HEK293 (cell line): ENCODE results near the gene MACROH2A1.

Experiments used
- CTCF ChIA-PET: fragments of 350-600 bp; formaldehyde crosslinking; extraction: SDS; loops from one replicate; lab custom pipeline; 2021; ENCODE audit warnings: antibody characterized with exemption; lab: Yijun Ruan, JAX
- POLR2A ChIA-PET: fragments of 300-600 bp; formaldehyde crosslinking; extraction: SDS; loops from one replicate; lab custom pipeline; 2020; ENCODE audit warnings: antibody characterized with exemption, inconsistent platforms; lab: Yijun Ruan, JAX
- H3K27ac ChIP-seq: fragments of 200-500 bp; sonication (Bioruptor generic); 2 replicates; pipeline ENCODE4 v1.5.1; 2014; ENCODE audit warnings: low read depth, low read length, control low read depth, inconsistent platforms; ENCODE audit errors: extremely low read depth
- H3K36me3 ChIP-seq, 2 experiments: fragments of 200-500 bp in 1 of 2; sonication (Bioruptor generic) in 1 of 2; 1 replicate in 1 of 2; 2 replicates in 1 of 2; pipeline ENCODE4 v1.5.1; 2014 to 2017; ENCODE audit warnings: inconsistent platforms in 2 of 2, low read length in 2 of 2; ENCODE audit not compliant: control insufficient read depth in 2 of 2, insufficient read depth in 1 of 2
- H3K4me1 ChIP-seq: fragments of 200-500 bp; sonication (Bioruptor generic); 2 replicates; pipeline ENCODE4 v1.5.1; 2014; ENCODE audit warnings: mild to moderate bottlenecking, low read length, inconsistent platforms; ENCODE audit not compliant: control insufficient read depth, insufficient read depth
- H3K4me3 ChIP-seq: 2 replicates; pipeline ENCODE4 v1.5.1; 2011; ENCODE audit warnings: low read depth, mild to moderate bottlenecking, control low read depth, low read length, moderate library complexity
- H3K9me3 ChIP-seq: fragments of 200-500 bp; sonication (Bioruptor generic); 2 replicates; pipeline ENCODE4 v1.5.1; 2014; ENCODE audit warnings: low read depth, low read length, inconsistent platforms; ENCODE audit not compliant: control insufficient read depth, insufficient read depth
- EGR2 ChIP-seq: fragments of 450-650 bp; formaldehyde crosslinking; IDR thresholded peaks from 2 replicates; pipeline ENCODE4 v1.5.1; 2016; ENCODE audit warnings: low read depth, missing biosample characterization, missing genetic modification characterization
- HOXA7 ChIP-seq: sonication (generic); formaldehyde crosslinking; IDR thresholded peaks from 2 replicates; pipeline ENCODE4 v1.8.1; 2022; ENCODE audit warnings: missing genetic modification reagents, borderline replicate concordance
- HOXC10 ChIP-seq: sonication (generic); formaldehyde crosslinking; IDR thresholded peaks from 2 replicates; pipeline ENCODE4 v1.8.1; 2023; ENCODE audit warnings: mild to moderate bottlenecking, missing genetic modification reagents
- PATZ1 ChIP-seq: fragments of 450-650 bp; formaldehyde crosslinking; IDR thresholded peaks from 2 replicates; pipeline ENCODE4 v1.5.1; 2016; ENCODE audit warnings: missing biosample characterization, missing genetic modification characterization
- SCRT2 ChIP-seq: fragments of 450-650 bp; formaldehyde crosslinking; IDR thresholded peaks from 2 replicates; pipeline ENCODE4 v1.5.1; 2016; ENCODE audit warnings: missing biosample characterization, missing genetic modification characterization
- ZBTB48 ChIP-seq: fragments of 450-650 bp; formaldehyde crosslinking; IDR thresholded peaks from 2 replicates; pipeline ENCODE4 v1.5.1; 2016; ENCODE audit warnings: missing biosample characterization, missing genetic modification characterization
- ZNF426 ChIP-seq: fragments of 450-650 bp; formaldehyde crosslinking; IDR thresholded peaks from 2 replicates; pipeline ENCODE4 v1.5.1; 2017; ENCODE audit warnings: missing biosample characterization, missing genetic modification characterization, mild to moderate bottlenecking, inconsistent platforms, moderate library complexity
- ZNF670 ChIP-seq: fragments of 450-650 bp; formaldehyde crosslinking; IDR thresholded peaks from 2 replicates; pipeline ENCODE4 v1.5.1; 2016; ENCODE audit warnings: missing biosample characterization, missing genetic modification characterization, low read depth
- ZSCAN23 ChIP-seq: fragments of 450-650 bp; formaldehyde crosslinking; IDR thresholded peaks from 2 replicates; pipeline ENCODE4 v1.5.1; 2016; ENCODE audit warnings: missing biosample characterization, missing genetic modification characterization
- TF ChIP-seq, protein P1 (sequence below): fragments of 450-650 bp; formaldehyde crosslinking; IDR thresholded peaks from 2 replicates; pipeline ENCODE4 v1.5.1; 2017; ENCODE audit warnings: missing biosample characterization, missing genetic modification characterization
- TF ChIP-seq, protein P2 (sequence below): fragments of 450-650 bp; formaldehyde crosslinking; IDR thresholded peaks from 2 replicates; pipeline ENCODE4 v1.5.1; 2016; ENCODE audit warnings: missing biosample characterization, missing genetic modification characterization, borderline replicate concordance

The MACROH2A1 gene

GRCh38 chr5:135435467-135436330 is 36.7 kb upstream of the MACROH2A1 start (continued):
- no peak for TF ChIP-seq PATZ1 (tag by site-specific recombination)
- TF ChIP-seq HOXC10 = no peak
- TF ChIP-seq EGR2 = no peak
- TF ChIP-seq ZSCAN23 = no peak
- TF ChIP-seq ZBTB48 (tag by site-specific recombination) = no peak
- TF ChIP-seq, protein P1, sequence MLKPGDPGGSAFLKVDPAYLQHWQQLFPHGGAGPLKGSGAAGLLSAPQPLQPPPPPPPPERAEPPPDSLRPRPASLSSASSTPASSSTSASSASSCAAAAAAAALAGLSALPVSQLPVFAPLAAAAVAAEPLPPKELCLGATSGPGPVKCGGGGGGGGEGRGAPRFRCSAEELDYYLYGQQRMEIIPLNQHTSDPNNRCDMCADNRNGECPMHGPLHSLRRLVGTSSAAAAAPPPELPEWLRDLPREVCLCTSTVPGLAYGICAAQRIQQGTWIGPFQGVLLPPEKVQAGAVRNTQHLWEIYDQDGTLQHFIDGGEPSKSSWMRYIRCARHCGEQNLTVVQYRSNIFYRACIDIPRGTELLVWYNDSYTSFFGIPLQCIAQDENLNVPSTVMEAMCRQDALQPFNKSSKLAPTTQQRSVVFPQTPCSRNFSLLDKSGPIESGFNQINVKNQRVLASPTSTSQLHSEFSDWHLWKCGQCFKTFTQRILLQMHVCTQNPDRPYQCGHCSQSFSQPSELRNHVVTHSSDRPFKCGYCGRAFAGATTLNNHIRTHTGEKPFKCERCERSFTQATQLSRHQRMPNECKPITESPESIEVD = no peak
- TF ChIP-seq, protein P2, sequence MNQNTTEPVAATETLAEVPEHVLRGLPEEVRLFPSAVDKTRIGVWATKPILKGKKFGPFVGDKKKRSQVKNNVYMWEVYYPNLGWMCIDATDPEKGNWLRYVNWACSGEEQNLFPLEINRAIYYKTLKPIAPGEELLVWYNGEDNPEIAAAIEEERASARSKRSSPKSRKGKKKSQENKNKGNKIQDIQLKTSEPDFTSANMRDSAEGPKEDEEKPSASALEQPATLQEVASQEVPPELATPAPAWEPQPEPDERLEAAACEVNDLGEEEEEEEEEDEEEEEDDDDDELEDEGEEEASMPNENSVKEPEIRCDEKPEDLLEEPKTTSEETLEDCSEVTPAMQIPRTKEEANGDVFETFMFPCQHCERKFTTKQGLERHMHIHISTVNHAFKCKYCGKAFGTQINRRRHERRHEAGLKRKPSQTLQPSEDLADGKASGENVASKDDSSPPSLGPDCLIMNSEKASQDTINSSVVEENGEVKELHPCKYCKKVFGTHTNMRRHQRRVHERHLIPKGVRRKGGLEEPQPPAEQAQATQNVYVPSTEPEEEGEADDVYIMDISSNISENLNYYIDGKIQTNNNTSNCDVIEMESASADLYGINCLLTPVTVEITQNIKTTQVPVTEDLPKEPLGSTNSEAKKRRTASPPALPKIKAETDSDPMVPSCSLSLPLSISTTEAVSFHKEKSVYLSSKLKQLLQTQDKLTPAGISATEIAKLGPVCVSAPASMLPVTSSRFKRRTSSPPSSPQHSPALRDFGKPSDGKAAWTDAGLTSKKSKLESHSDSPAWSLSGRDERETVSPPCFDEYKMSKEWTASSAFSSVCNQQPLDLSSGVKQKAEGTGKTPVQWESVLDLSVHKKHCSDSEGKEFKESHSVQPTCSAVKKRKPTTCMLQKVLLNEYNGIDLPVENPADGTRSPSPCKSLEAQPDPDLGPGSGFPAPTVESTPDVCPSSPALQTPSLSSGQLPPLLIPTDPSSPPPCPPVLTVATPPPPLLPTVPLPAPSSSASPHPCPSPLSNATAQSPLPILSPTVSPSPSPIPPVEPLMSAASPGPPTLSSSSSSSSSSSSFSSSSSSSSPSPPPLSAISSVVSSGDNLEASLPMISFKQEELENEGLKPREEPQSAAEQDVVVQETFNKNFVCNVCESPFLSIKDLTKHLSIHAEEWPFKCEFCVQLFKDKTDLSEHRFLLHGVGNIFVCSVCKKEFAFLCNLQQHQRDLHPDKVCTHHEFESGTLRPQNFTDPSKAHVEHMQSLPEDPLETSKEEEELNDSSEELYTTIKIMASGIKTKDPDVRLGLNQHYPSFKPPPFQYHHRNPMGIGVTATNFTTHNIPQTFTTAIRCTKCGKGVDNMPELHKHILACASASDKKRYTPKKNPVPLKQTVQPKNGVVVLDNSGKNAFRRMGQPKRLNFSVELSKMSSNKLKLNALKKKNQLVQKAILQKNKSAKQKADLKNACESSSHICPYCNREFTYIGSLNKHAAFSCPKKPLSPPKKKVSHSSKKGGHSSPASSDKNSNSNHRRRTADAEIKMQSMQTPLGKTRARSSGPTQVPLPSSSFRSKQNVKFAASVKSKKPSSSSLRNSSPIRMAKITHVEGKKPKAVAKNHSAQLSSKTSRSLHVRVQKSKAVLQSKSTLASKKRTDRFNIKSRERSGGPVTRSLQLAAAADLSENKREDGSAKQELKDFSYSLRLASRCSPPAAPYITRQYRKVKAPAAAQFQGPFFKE = no peak
- no peak for TF ChIP-seq ZNF670 (tag by site-specific recombination)
- TF ChIP-seq ZNF426 = no peak

- Histone ChIP-seq H3K4me1 (no peaks in the 10 kb centered on the region), H3K27ac (no peak overlapping the region), H3K9me3 (no peaks in the 10 kb centered on the region), H3K4me3 (no peak overlapping the region), H3K36me3 (no peaks in the 10 kb centered on the region)
- TF ChIP-seq SCRT2 (tag by site-specific recombination) = no peak
- no peak for TF ChIP-seq HOXA7 (CRISPR knock-in tag)
- ChIA-PET CTCF (interaction anchor here (0.6 to 2.9 kb wide), 5 partner anchors 11 to 609 kb away, joined by 3 to 11 read pairs (median 3); partner anchors contain the start of gene DCANP1), POLR2A (no interaction called here)
Measured at GRCh38 chr5:135434591-135435466, 35.8 kb upstream of the MACROH2A1 start.
